Right lobe of liver (tissue), 4 donors: ENCODE results near the gene GRAP2.

Experiments used
- POLR2A ChIP-seq: fragments of 450-650 bp; IDR thresholded peaks from one replicate; pipeline ENCODE4 v1.6.1; 2017; ENCODE audit warnings: antibody characterized with exemption, mild to moderate bottlenecking
- TF ChIP-seq, protein P1 (sequence below), 4 donors: fragments of 200-600 bp in 3 of 4; fragments of 450-650 bp in 1 of 4; IDR thresholded peaks; one replicate each; pipeline versions ENCODE4 v1.5.1 to v1.8.0; 2016 to 2022; ENCODE audit warnings: antibody characterized with exemption in 4 of 4, mild to moderate bottlenecking in 2 of 4
- donor health status: DM: no; HTN: no; CAD: no.
- donor health status: DM: no; HTN: no; CAD: no.
- donor health status: DM: no; HTN: yes; CAD: no.

DNA sequence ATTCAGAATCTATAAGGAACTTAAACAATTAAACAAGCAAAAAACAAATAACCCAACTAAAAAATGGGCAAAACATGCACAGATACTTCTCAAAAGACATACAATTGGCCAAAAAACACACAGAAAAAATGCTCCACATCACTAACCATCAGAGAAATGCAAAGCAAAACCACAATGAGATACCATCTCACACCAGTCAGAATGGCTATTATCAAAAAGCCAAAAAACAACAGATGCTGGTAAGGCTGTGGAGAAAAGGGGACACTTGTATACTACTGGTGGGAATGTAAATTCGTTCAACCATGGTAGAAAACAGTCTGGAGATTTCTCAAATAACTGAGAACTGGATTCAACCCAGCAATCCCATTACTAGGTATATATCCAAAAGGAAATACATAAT lies 32.1 kb upstream of the GRAP2 start:
- TF ChIP-seq, protein P1, sequence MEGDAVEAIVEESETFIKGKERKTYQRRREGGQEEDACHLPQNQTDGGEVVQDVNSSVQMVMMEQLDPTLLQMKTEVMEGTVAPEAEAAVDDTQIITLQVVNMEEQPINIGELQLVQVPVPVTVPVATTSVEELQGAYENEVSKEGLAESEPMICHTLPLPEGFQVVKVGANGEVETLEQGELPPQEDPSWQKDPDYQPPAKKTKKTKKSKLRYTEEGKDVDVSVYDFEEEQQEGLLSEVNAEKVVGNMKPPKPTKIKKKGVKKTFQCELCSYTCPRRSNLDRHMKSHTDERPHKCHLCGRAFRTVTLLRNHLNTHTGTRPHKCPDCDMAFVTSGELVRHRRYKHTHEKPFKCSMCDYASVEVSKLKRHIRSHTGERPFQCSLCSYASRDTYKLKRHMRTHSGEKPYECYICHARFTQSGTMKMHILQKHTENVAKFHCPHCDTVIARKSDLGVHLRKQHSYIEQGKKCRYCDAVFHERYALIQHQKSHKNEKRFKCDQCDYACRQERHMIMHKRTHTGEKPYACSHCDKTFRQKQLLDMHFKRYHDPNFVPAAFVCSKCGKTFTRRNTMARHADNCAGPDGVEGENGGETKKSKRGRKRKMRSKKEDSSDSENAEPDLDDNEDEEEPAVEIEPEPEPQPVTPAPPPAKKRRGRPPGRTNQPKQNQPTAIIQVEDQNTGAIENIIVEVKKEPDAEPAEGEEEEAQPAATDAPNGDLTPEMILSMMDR (IDR thresholded peaks at IDR 0.05): no peak
- no peak for TF ChIP-seq POLR2A
